NCI-H345 treated with DMSO at 0.1 percent for 48 hours (cell line): ENCODE measurements around the gene CD247.

ENCODE experiments used
- DNase-seq: peaks from one replicate; lab custom pipeline; 2025; ENCODE audit not compliant: unreplicated experiment; lab: John Stamatoyannopoulos, UW

The CD247 gene

GRCh38 chr1:167440776-167441175 lies 77.6 kb downstream of the CD247 start:
- no peak for DNase-seq

GRCh38 chr1:167440345-167440744 lies 78.0 kb downstream of the CD247 start:
- no peak for DNase-seq

GRCh38 chr1:167439301-167439988 lies 78.9 kb downstream of the CD247 start:
- peak; percentile 34 for DNase-seq

- DNase-seq = no peak
These were observed 79.9 kb downstream of the CD247 start for GRCh38 chr1:167438171-167439138.

GRCh38 chr1:167435484-167435883 lies 82.8 kb downstream of the CD247 start:
- DNase-seq = no peak

GRCh38 chr1:167434306-167434705 lies 84.0 kb downstream of the CD247 start:
- DNase-seq = no peak

- no peak for DNase-seq
These were observed 84.4 kb downstream of the CD247 start for GRCh38 chr1:167433884-167434283.

- no peak for DNase-seq
These were observed 85.5 kb downstream of the CD247 start for GRCh38 chr1:167432780-167433179.

GRCh38 chr1:167431909-167432650 lies 86.2 kb downstream of the CD247 start:
- DNase-seq = no peak

GRCh38 chr1:167431261-167431908 lies 86.9 kb downstream of the CD247 start:
- DNase-seq = no peak

GRCh38 chr1:167430849-167431242 lies 87.5 kb downstream of the CD247 start:
- DNase-seq = no peak

- no peak for DNase-seq
These were observed 88.0 kb downstream of the CD247 start for GRCh38 chr1:167430134-167430848.

- no peak for DNase-seq
These were observed 88.7 kb downstream of the CD247 start for GRCh38 chr1:167429612-167430011.

- no peak for DNase-seq
These were observed 89.9 kb downstream of the CD247 start for GRCh38 chr1:167428395-167428794.

GRCh38 chr1:167427848-167428247 lies 90.5 kb downstream of the CD247 start:
- DNase-seq = no peak

GRCh38 chr1:167426716-167427115 lies 91.6 kb downstream of the CD247 start:
- no peak for DNase-seq

GRCh38 chr1:167425482-167425881 lies 92.8 kb downstream of the CD247 start:
- no peak for DNase-seq

- no peak for DNase-seq
These were observed 94.4 kb downstream of the CD247 start for GRCh38 chr1:167423684-167424619.

GRCh38 chr1:167420510-167420909 lies 97.8 kb downstream of the CD247 start:
- DNase-seq = no peak
